ENCODE measurements around the gene SP7.
"Not testable (repeated sequence)": the region's sequence is repeated elsewhere in the genome, so short reads cannot be mapped to it uniquely, and the experiment has no call there.

Gene SP7

GRCh38 chr12:53345486-53346188 is 9.5 kb upstream of the SP7 start:
- DNase-seq, result no peak

- DNase-seq, result peak; percentile 31
These were observed 8.8 kb upstream of the SP7 start for GRCh38 chr12:53344824-53345485.

GRCh38 chr12:53344487-53344823 is 8.3 kb upstream of the SP7 start:
- no peak for DNase-seq

GRCh38 chr12:53343969-53344368 is 7.8 kb upstream of the SP7 start:
- DNase-seq, result no peak

GRCh38 chr12:53343449-53343848 is 7.3 kb upstream of the SP7 start:
- no peak for DNase-seq

GRCh38 chr12:53340398-53340797 is 4.2 kb upstream of the SP7 start:
- no peak for DNase-seq

GRCh38 chr12:53338916-53339315 is 2.8 kb upstream of the SP7 start:
- DNase-seq, result no peak

- DNase-seq, result no peak
These were observed 1.9 kb upstream of the SP7 start for GRCh38 chr12:53338017-53338416.

- no peak for DNase-seq
These were observed 1.3 kb downstream of the SP7 start for GRCh38 chr12:53334822-53335221.

- no peak for DNase-seq
These were observed 2.3 kb downstream of the SP7 start for GRCh38 chr12:53333845-53334244.

- DNase-seq, result no peak
These were observed 2.9 kb downstream of the SP7 start for GRCh38 chr12:53333289-53333688.

- DNase-seq, result no peak
These were observed 3.4 kb downstream of the SP7 start for GRCh38 chr12:53332744-53333143.

- DNase-seq, result not testable (repeated sequence)
These were observed 3.8 kb downstream of the SP7 start for GRCh38 chr12:53332339-53332738.

GRCh38 chr12:53330671-53331070 is 5.5 kb downstream of the SP7 start:
- DNase-seq, result no peak

- no peak for DNase-seq
These were observed 8.1 kb downstream of the SP7 start for GRCh38 chr12:53328043-53328435.

GRCh38 chr12:53327435-53328042 is 8.6 kb downstream of the SP7 start:
- DNase-seq, result no peak

GRCh38 chr12:53326460-53327185 is 9.5 kb downstream of the SP7 start:
- DNase-seq, result no peak

GRCh38 chr12:53325511-53326061 is 10.6 kb downstream of the SP7 start:
- no peak for DNase-seq

- peak; percentile 83 for DNase-seq
These were observed 11.2 kb downstream of the SP7 start for GRCh38 chr12:53324779-53325510.

- DNase-seq, result no peak
These were observed 11.9 kb downstream of the SP7 start for GRCh38 chr12:53324113-53324778.

- DNase-seq, result no peak
These were observed 15.6 kb downstream of the SP7 start for GRCh38 chr12:53320352-53321195.
